Activated T-helper 1 cell treated with anti-CD3 and anti-CD28 coated beads, Interleukin-12 subunit alpha, Interleukin-12 subunit beta, Interleukin-2, Interleukin-4 antibody, amounts not matched to agents 30 ng/mL and 10 ng/mL and 1 ng/mL, durations not matched to agents 14 hours and 24 hours and 36 hours (primary cell): ENCODE measurements around the gene CDIPT. TPM values are rescaled to one million over a fixed set of nuclear protein-coding genes. Genes with fewer than 3 reads are reported as not detected.
"Not testable (repeated sequence)": the region's sequence is repeated elsewhere in the genome, so short reads cannot be mapped to it uniquely, and the experiment has no call there.

Experiments used
- DNase-seq: peaks from one replicate; pipeline ENCODE4 v3.0.0; 2021; ENCODE audit warnings: low spot score
- H3K27ac Mint-ChIP-seq: one replicate; pipeline ENCODE4 v1.8.0; 2021; ENCODE audit warnings: mild to moderate bottlenecking, mixed read lengths
- H3K27me3 Mint-ChIP-seq: one replicate; pipeline ENCODE4 v1.8.0; 2022; ENCODE audit warnings: mild to moderate bottlenecking, moderate library complexity, mixed read lengths; ENCODE audit not compliant: insufficient read depth
- H3K36me3 Mint-ChIP-seq: one replicate; pipeline ENCODE4 v1.8.0; 2021; ENCODE audit warnings: low read depth, mixed read lengths
- H3K4me1 Mint-ChIP-seq: one replicate; pipeline ENCODE4 v1.8.0; 2021; ENCODE audit warnings: low read depth, mixed read lengths
- H3K4me3 Mint-ChIP-seq: one replicate; pipeline ENCODE4 v1.8.0; 2021; ENCODE audit warnings: mild to moderate bottlenecking, moderate library complexity, mixed read lengths
- H3K9me3 Mint-ChIP-seq: one replicate; pipeline ENCODE4 v1.8.0; 2021; ENCODE audit warnings: mixed read lengths
- intact Hi-C: fragments of 100-400 bp; cut with micrococcal nuclease; formaldehyde crosslinking; loops from one replicate; pipeline ENCODE4 v1.15.1; 2024
- total RNA-seq: library from RNA; stranded (reverse); gene quantifications from 2 replicates; pipeline ENCODE4 v1.2.3, GENCODE V29; 2022

The CDIPT gene
- 83.7 and 85.5 TPM in 2 replicates for total RNA-seq

GRCh38 chr16:29862884-29863668 is at the start of gene CDIPT:
TSS of gene CDIPT (minus strand) at chr16:29863226. CDS start at chr16:29862857, 369 bp downstream.
- no peaks in the 10 kb centered on the region for H3K27me3 Mint-ChIP-seq
- no peaks in the 10 kb centered on the region for H3K9me3 Mint-ChIP-seq
- DNase-seq, result peak; percentile 90
- H3K4me3 Mint-ChIP-seq, result peak within 1 kb of the TSS; percentile 97
- intact Hi-C loops, result loop anchor here (1.0 to 10.0 kb wide), 17 partner anchors 14 to 1209 kb away; partner anchors contain the start of genes ALDOA, ASPHD1, FBRS and INO80E
- H3K27ac Mint-ChIP-seq, result peak within 1 kb of the TSS; percentile 100
- H3K4me1 Mint-ChIP-seq, result peaks cover 24% of the 10 kb centered on the region
- H3K36me3 Mint-ChIP-seq, result peaks cover 18% of the 10 kb centered on the region

- H3K4me3 Mint-ChIP-seq, result no peak overlapping the region
- intact Hi-C loops, result no loop called here
- H3K9me3 Mint-ChIP-seq, result no peaks in the 10 kb centered on the region
- DNase-seq, result no peak
- peaks cover 8% of the 10 kb centered on the region for H3K4me1 Mint-ChIP-seq
- no peaks in the 10 kb centered on the region for H3K27me3 Mint-ChIP-seq
- H3K36me3 Mint-ChIP-seq, result peaks cover 17% of the 10 kb centered on the region
- H3K27ac Mint-ChIP-seq, result no peak overlapping the region
These were observed 49.1 kb upstream of the CDIPT start for GRCh38 chr16:29912087-29912486.

- intact Hi-C loops, result no loop called here
- Mint-ChIP-seq H3K4me3 (no peak overlapping the region), H3K36me3 (peaks cover 16% of the 10 kb centered on the region), H3K27me3 (no peaks in the 10 kb centered on the region), H3K9me3 (no peaks in the 10 kb centered on the region), H3K4me1 (peaks cover 8% of the 10 kb centered on the region), H3K27ac (no peak overlapping the region)
- no peak for DNase-seq
These were observed 48.6 kb upstream of the CDIPT start for GRCh38 chr16:29911676-29912010.

- DNase-seq, result no peak
- H3K4me1 Mint-ChIP-seq, result peaks cover 5% of the 10 kb centered on the region
- intact Hi-C loops, result no loop called here
- H3K36me3 Mint-ChIP-seq, result peaks cover 17% of the 10 kb centered on the region
- H3K27ac Mint-ChIP-seq, result no peak overlapping the region
- no peaks in the 10 kb centered on the region for H3K27me3 Mint-ChIP-seq
- no peak overlapping the region for H3K4me3 Mint-ChIP-seq
- no peaks in the 10 kb centered on the region for H3K9me3 Mint-ChIP-seq
These were observed 48.0 kb upstream of the CDIPT start for GRCh38 chr16:29910819-29911675.

GRCh38 chr16:29909851-29910250 is 46.8 kb upstream of the CDIPT start:
- H3K4me1 Mint-ChIP-seq, H3K4me3 Mint-ChIP-seq, H3K9me3 Mint-ChIP-seq, DNase-seq, intact Hi-C loops, H3K27ac Mint-ChIP-seq, H3K27me3 Mint-ChIP-seq: not testable (repeated sequence)
- peaks cover 15% of the 10 kb centered on the region for H3K36me3 Mint-ChIP-seq

- intact Hi-C loops, result no loop called here
- no peaks in the 10 kb centered on the region for H3K4me1 Mint-ChIP-seq
- H3K27ac Mint-ChIP-seq, result no peak overlapping the region
- H3K9me3 Mint-ChIP-seq, result no peaks in the 10 kb centered on the region
- H3K27me3 Mint-ChIP-seq, result no peaks in the 10 kb centered on the region
- no peak for DNase-seq
- peaks cover 13% of the 10 kb centered on the region for H3K36me3 Mint-ChIP-seq
- no peak overlapping the region for H3K4me3 Mint-ChIP-seq
These were observed 46.4 kb upstream of the CDIPT start for GRCh38 chr16:29909391-29909790.

- no peak overlapping the region for H3K4me3 Mint-ChIP-seq
- intact Hi-C loops, result no loop called here
- H3K27ac Mint-ChIP-seq, result no peak overlapping the region
These were observed 45.7 kb upstream of the CDIPT start for GRCh38 chr16:29908719-29909220.

GRCh38 chr16:29907973-29908372 is 44.9 kb upstream of the CDIPT start:
- no peaks in the 10 kb centered on the region for H3K9me3 Mint-ChIP-seq
- H3K36me3 Mint-ChIP-seq, result peaks cover 11% of the 10 kb centered on the region
- no peaks in the 10 kb centered on the region for H3K27me3 Mint-ChIP-seq
- intact Hi-C loops, result no loop called here
- H3K4me3 Mint-ChIP-seq, result no peak overlapping the region
- H3K4me1 Mint-ChIP-seq, result peaks cover 6% of the 10 kb centered on the region
- H3K27ac Mint-ChIP-seq, result no peak overlapping the region
- DNase-seq, result no peak

More at GRCh38 chr16:29908719-29909220, 45.7 kb upstream of the CDIPT start:
- Mint-ChIP-seq H3K36me3 (peaks cover 13% of the 10 kb centered on the region), H3K9me3 (no peaks in the 10 kb centered on the region), H3K4me1 (peaks cover under 1% of the 10 kb centered on the region), H3K27me3 (no peaks in the 10 kb centered on the region)
- DNase-seq, result no peak

- intact Hi-C loops, result no loop called here
These were observed 43.7 kb upstream of the CDIPT start for GRCh38 chr16:29906520-29907244.

GRCh38 chr16:29905668-29906067 is 42.6 kb upstream of the CDIPT start:
- DNase-seq, result no peak
- Mint-ChIP-seq H3K27ac (no peak overlapping the region), H3K27me3 (peaks cover 6% of the 10 kb centered on the region), H3K4me1 (peaks cover 10% of the 10 kb centered on the region), H3K36me3 (peaks cover 8% of the 10 kb centered on the region), H3K9me3 (no peaks in the 10 kb centered on the region), H3K4me3 (no peak overlapping the region)
- intact Hi-C loops, result no loop called here

More at GRCh38 chr16:29906520-29907244, 43.7 kb upstream of the CDIPT start:
- H3K9me3 Mint-ChIP-seq, result no peaks in the 10 kb centered on the region
- H3K27ac Mint-ChIP-seq, result no peak overlapping the region
- no peak overlapping the region for H3K4me3 Mint-ChIP-seq
- H3K27me3 Mint-ChIP-seq, result peaks cover 4% of the 10 kb centered on the region
- DNase-seq, result no peak
- peaks cover 8% of the 10 kb centered on the region for H3K36me3 Mint-ChIP-seq
- peaks cover 6% of the 10 kb centered on the region for H3K4me1 Mint-ChIP-seq

GRCh38 chr16:29904947-29905346 is 41.9 kb upstream of the CDIPT start:
- Mint-ChIP-seq H3K27me3 (peaks cover 6% of the 10 kb centered on the region), H3K27ac (no peak overlapping the region), H3K4me3 (no peak overlapping the region), H3K36me3 (peaks cover 10% of the 10 kb centered on the region), H3K4me1 (peaks cover 14% of the 10 kb centered on the region), H3K9me3 (no peaks in the 10 kb centered on the region)
- intact Hi-C loops, result no loop called here
- no peak for DNase-seq

GRCh38 chr16:29903590-29903989 is 40.6 kb upstream of the CDIPT start:
- peak overlapping the region; percentile 27 for H3K4me3 Mint-ChIP-seq
- H3K36me3 Mint-ChIP-seq, result peaks cover 5% of the 10 kb centered on the region
- no peak overlapping the region for H3K27ac Mint-ChIP-seq
- intact Hi-C loops, result no loop called here
- H3K4me1 Mint-ChIP-seq, result peaks cover 14% of the 10 kb centered on the region
- DNase-seq, result no peak
- H3K9me3 Mint-ChIP-seq, result no peaks in the 10 kb centered on the region
- H3K27me3 Mint-ChIP-seq, result peaks cover 11% of the 10 kb centered on the region
